Epithelial cell of esophagus (primary cell): ENCODE data around the gene KRT1.

Experiments used
- DNase-seq: peaks from one replicate; pipeline ENCODE4 v3.0.0; 2010; ENCODE audit warnings: low read depth
- H3K4me3 ChIP-seq: 2 replicates; pipeline ENCODE4 v1.5.1; 2011; ENCODE audit warnings: mild to moderate bottlenecking, low read length, control low read depth
- CTCF ChIP-seq: IDR thresholded peaks from 2 replicates; pipeline ENCODE4 v1.5.1; 2011; ENCODE audit warnings: low read depth, mild to moderate bottlenecking, low read length, control low read depth, inconsistent platforms; ENCODE audit not compliant: insufficient read depth; ENCODE audit errors: missing control alignments

Gene KRT1

DNA sequence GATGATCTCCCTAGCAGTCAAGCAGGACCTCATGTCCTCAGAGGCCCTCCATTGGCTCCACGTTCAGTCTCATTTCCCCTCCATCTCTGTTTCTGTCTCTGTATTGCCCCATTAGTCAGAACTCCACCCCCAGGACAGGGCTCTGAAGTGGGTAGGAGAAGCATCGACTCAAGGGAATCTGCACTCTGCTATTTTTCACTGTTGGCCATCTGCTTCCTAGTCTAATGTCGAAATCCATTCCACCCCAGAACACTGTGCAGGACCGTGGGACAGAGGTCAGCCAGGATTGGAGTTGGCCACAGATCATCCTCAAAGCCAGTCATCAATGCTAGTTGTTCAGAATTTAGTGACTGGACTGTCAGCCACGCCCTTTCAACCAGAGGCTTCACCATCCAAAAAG, 13.1 kb upstream of the KRT1 start:
- no peak for DNase-seq
- H3K4me3 ChIP-seq, result no peak overlapping the region
- no peak for TF ChIP-seq CTCF

DNA sequence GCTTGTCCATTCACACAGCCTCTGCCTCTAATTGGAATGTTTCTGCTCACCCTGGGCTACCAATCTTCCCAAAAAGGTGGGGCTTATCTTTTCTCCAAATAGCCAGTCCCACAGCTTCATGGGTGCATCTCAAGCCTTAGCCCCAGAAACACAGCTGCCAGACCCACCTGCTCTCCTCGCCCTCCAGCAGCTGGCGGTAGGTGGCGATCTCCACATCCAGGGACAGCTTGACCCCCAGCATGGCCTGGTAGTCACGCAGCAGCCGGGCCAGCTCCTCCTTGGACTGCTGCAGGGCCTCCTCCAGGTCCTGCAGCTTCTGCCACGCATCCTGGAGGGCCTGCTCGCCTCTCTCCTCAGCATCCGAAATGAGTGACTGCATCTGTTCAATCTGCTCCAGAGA, 12.0 kb upstream of the KRT1 start:
- TF ChIP-seq CTCF, result no peak
- H3K4me3 ChIP-seq, result no peak overlapping the region
- DNase-seq, result no peak

GRCh38 chr12:52691841-52692150, 11.6 kb upstream of the KRT1 start:
- TF ChIP-seq CTCF, result no peak
- H3K4me3 ChIP-seq, result no peak overlapping the region
- no peak for DNase-seq

DNA sequence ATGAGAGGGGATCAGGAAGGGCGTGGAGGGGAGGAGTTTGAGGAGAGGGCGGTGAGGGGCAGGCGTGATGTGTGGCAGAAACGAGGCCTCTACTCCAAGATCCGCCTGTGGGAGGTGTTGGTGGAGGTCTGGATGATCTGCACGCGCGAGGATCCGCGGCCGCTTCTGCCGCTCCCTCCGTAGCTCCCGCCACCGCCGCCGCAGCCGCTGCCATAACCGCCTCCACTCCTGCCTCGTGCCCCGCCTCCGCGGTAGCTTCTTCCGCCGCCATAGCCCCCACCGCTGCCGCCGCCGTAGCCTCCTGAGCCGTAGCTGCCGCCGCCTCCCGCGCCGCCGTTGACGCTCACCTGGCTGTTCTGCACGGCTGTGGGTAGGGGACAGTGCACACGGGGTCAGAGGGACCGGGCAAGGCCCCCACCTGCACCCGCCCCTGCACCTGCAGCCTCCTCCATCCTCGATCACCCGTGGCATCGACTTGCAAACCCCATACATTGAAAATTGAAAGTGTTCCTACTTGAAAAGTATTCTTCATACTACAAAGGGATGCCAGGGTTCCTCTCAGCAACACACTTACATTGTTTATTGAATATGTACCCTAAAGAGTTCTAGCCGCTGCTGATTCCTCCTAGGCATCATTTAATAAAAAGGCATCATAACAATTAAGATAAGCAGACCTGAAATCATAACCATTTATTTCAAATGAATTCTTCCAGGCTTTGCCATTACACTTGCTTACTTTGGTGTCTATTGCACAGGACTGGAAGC, 11.1 kb upstream of the KRT1 start:
- no peak overlapping the region for H3K4me3 ChIP-seq
- DNase-seq, result no peak
- no peak for TF ChIP-seq CTCF

DNA sequence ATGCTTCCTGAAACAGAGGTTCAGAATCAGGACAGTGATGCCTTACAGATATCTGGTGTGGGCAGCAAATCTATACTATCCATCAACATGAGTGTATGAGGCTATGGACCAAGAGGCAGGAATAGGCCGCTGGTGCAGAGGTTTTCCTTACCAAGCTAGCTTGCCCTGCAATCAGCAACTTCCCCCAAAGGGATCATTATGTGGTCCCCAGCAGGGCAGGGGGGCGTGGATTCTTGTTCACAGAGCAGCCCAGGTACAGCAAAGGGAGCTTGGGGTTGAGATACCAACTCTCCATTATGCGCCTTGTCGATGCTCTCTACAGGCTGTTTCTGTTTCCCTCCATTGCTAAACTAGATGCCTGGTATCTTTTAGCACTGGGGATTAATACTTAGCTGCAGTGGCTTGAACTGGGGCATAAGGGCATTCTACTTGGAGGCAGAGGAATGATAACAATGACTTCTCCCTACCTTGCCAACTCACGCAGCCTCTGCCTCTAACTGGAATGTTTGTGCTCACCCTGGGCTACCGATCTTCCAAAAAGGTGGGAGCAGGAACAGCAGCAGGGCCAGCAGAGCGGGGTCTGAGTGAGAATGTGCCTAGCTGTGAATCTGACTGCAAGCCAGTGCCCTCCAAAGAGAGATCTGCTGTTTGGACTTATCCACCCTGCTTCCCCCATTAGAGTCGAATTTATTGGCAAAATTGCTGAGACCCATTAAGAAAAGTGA, 10.3 kb upstream of the KRT1 start:
- no peak overlapping the region for H3K4me3 ChIP-seq
- no peak for DNase-seq
- TF ChIP-seq CTCF, result no peak

DNA sequence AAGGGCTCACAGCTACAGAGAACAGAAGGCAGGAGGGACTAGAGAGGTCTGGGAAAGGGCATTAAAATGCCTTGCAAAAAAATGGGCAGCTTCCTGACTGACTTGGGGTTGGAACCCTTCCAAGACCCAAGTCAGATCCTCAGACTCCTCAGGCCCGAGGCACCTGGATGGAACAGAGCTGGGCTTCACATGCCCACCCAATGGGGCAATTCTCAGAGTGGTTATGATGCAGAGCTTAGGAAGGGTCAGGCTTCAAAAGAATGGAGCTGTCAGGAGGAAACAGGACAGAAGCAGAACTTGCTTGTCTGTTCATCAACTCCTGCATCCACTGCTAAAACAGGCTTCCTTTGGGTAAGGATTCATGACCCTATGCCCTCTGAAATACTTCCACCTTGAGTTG, 9.7 kb upstream of the KRT1 start:
- DNase-seq, result no peak
- no peak for TF ChIP-seq CTCF
- no peak overlapping the region for H3K4me3 ChIP-seq

DNA sequence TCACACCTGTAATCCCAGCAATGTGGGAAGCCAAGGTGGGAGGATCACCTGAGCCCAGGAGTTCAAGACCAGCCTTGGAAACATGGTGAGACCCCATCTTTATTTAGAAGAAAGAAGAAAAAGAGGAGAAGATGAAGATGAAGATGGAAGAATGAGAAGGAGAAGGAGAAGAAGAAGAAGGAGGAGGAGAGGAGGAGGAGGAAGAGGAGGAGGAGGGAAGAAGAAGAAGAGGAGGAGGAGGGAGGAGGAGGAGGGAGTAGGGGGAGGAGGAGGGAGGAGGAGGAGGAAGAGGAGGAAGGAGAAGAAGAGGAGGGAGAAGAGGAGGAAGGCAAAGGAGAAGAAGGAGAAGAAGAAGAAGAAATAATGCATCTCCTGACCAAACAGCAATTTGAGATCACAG, 9.0 kb upstream of the KRT1 start:
- DNase-seq, result no peak
- TF ChIP-seq CTCF, result no peak
- H3K4me3 ChIP-seq, result no peak overlapping the region
